H1 (cell line): ENCODE results near the gene LIMK2. TPM values are rescaled to one million over a fixed set of nuclear protein-coding genes. Genes with fewer than 3 reads are reported as not detected.

Experiments used
- CTCF ChIA-PET: fragments of 300-600 bp; sonication (Branson Sonifier 250); formaldehyde crosslinking; loops from one replicate; lab custom pipeline; 2021; ENCODE audit not compliant: partially characterized antibody; lab: Charles Lee
- POLR2A ChIA-PET: fragments of 300-600 bp; sonication (Branson Sonifier 250); formaldehyde crosslinking; loops from one replicate; lab custom pipeline; 2021; ENCODE audit warnings: inconsistent platforms; ENCODE audit not compliant: partially characterized antibody; lab: Charles Lee
- DNase-seq, 2 experiments: peaks; one replicate each; pipeline versions ENCODE4 v3.0.0 to v3.0.0-alpha.2; 2010 to 2022; ENCODE audit warnings: low spot score in 2 of 2, low read depth in 1 of 2, mixed read lengths in 1 of 2
- FAIRE-seq: peaks from 2 replicates; lab custom pipeline; 2011; peaks lifted over from hg19 to GRCh38; lab: Jason Lieb, UNC
- H2AFZ ChIP-seq: 2 replicates; pipeline ENCODE4 v1.8.1; 2012; ENCODE audit warnings: low read length, inconsistent platforms
- H2AK5ac ChIP-seq: 2 replicates; pipeline ENCODE4 v1.6.1; 2013; ENCODE audit warnings: low read depth, low read length
- H2BK120ac ChIP-seq: replicated peaks from 2 replicates; pipeline ENCODE3; 2013; ENCODE audit warnings: low read depth, low read length, inconsistent platforms
- H2BK12ac ChIP-seq: 2 replicates; pipeline ENCODE4 v1.6.1; 2013; ENCODE audit warnings: low read depth, low read length
- H2BK15ac ChIP-seq: 2 replicates; pipeline ENCODE4 v1.6.1; 2013; ENCODE audit warnings: low read length
- H2BK20ac ChIP-seq: 2 replicates; pipeline ENCODE4 v1.6.1; 2013; ENCODE audit warnings: low read length
- H2BK5ac ChIP-seq: 2 replicates; pipeline ENCODE4 v1.6.1; 2013; ENCODE audit warnings: low read depth, low read length
- H3K14ac ChIP-seq: 2 replicates; pipeline ENCODE4 v1.6.1; 2013; ENCODE audit warnings: inconsistent platforms; ENCODE audit not compliant: insufficient read length
- H3K18ac ChIP-seq: 2 replicates; pipeline ENCODE4 v1.6.1; 2013; ENCODE audit warnings: low read length; ENCODE audit errors: extremely low read depth
- H3K23ac ChIP-seq: 2 replicates; pipeline ENCODE4 v1.6.1; 2013; ENCODE audit warnings: inconsistent platforms; ENCODE audit not compliant: insufficient read length
- H3K23me2 ChIP-seq: 2 replicates; pipeline ENCODE4 v1.6.1; 2013; ENCODE audit warnings: low read depth, low read length
- H3K27ac ChIP-seq: 2 replicates; pipeline ENCODE4 v1.6.1; 2011; ENCODE audit warnings: low read depth, low read length, inconsistent platforms
- H3K27me3 ChIP-seq, 4 experiments: replicated peaks in 1 of 4; 1 replicate in 1 of 4; 2 replicates in 3 of 4; pipeline versions ENCODE4 v1.6.1 to v1.8.1; 2011 to 2013; ENCODE audit warnings: low read length in 3 of 4, mild to moderate bottlenecking in 3 of 4, inconsistent platforms in 2 of 4, mixed read lengths in 2 of 4, moderate library complexity in 1 of 4; ENCODE audit not compliant: control insufficient read depth in 3 of 4, insufficient read depth in 3 of 4; ENCODE audit errors: extremely low read depth in 1 of 4
- H3K36me3 ChIP-seq, 4 experiments: 2 replicates each; pipeline versions ENCODE4 v1.6.1 to v1.8.1; 2011 to 2013; ENCODE audit warnings: mild to moderate bottlenecking in 4 of 4, low read length in 3 of 4, moderate library complexity in 2 of 4, control low read depth in 1 of 4, inconsistent platforms in 1 of 4; ENCODE audit not compliant: insufficient read depth in 4 of 4, control insufficient read depth in 2 of 4
- H3K4ac ChIP-seq: replicated peaks from 2 replicates; pipeline ENCODE3; 2013; ENCODE audit warnings: low read length, low read depth, mixed read lengths, inconsistent platforms; ENCODE audit not compliant: insufficient read length
- H3K4me1 ChIP-seq, 4 experiments: replicated peaks in 1 of 4; 1 replicate in 1 of 4; 2 replicates in 3 of 4; pipeline versions ENCODE4 v1.6.1 to v1.8.1; 2011 to 2013; ENCODE audit warnings: low read length in 3 of 4, inconsistent platforms in 2 of 4, mixed read lengths in 1 of 4; ENCODE audit not compliant: insufficient read depth in 4 of 4, control insufficient read depth in 3 of 4
- H3K4me2 ChIP-seq, 2 experiments: 2 replicates each; pipeline versions ENCODE4 v1.6.1 to v1.8.1; 2011 to 2013; ENCODE audit warnings: low read depth in 2 of 2, low read length in 2 of 2, control low read depth in 1 of 2, inconsistent platforms in 1 of 2, mild to moderate bottlenecking in 1 of 2; ENCODE audit not compliant: insufficient read depth in 1 of 2
- H3K4me3 ChIP-seq, 4 experiments: fragments of 200-600, 300-600 bp in 1 of 4; sonication (generic), shearing (Covaris generic), sonication (Bioruptor Twin) in 1 of 4; 2 replicates each; pipeline versions ENCODE4 v1.5.1 to v1.8.1; 2011 to 2016; ENCODE audit warnings: low read length in 4 of 4, low read depth in 3 of 4, control low read depth in 2 of 4, inconsistent platforms in 2 of 4, mild to moderate bottlenecking in 2 of 4, mixed read lengths in 1 of 4, moderate library complexity in 1 of 4; ENCODE audit not compliant: insufficient read depth in 2 of 4; ENCODE audit errors: extremely low read depth in 1 of 4
- H3K56ac ChIP-seq: replicated peaks from 2 replicates; pipeline ENCODE3; 2013; ENCODE audit warnings: low read depth, mild to moderate bottlenecking, mixed read lengths, low read length, inconsistent platforms; ENCODE audit not compliant: insufficient read length
- H3K79me1 ChIP-seq: 2 replicates; pipeline ENCODE4 v1.6.1; 2013; ENCODE audit warnings: low read depth, low read length, control low read depth
- H3K79me2 ChIP-seq, 2 experiments: 2 replicates each; pipeline versions ENCODE4 v1.6.1 to v1.8.1; 2012 to 2013; ENCODE audit warnings: low read length in 2 of 2, mild to moderate bottlenecking in 2 of 2, inconsistent platforms in 1 of 2; ENCODE audit not compliant: insufficient read depth in 2 of 2, control insufficient read depth in 1 of 2
- H3K9ac ChIP-seq, 4 experiments: replicated peaks in 1 of 4; 1 replicate in 1 of 4; 2 replicates in 3 of 4; pipeline versions ENCODE4 v1.6.1 to v1.8.1; 2011 to 2013; ENCODE audit warnings: low read depth in 3 of 4, low read length in 3 of 4, control low read depth in 2 of 4, mild to moderate bottlenecking in 2 of 4, moderate library complexity in 2 of 4, inconsistent platforms in 1 of 4; ENCODE audit errors: extremely low read depth in 1 of 4
- H3K9me3 ChIP-seq, 2 experiments: 2 replicates each; pipeline versions ENCODE4 v1.6.1 to v1.8.1; 2012 to 2013; ENCODE audit warnings: mild to moderate bottlenecking in 2 of 2, moderate library complexity in 2 of 2, control low read depth in 1 of 2, inconsistent platforms in 1 of 2, low read depth in 1 of 2, low read length in 1 of 2, mixed read lengths in 1 of 2; ENCODE audit not compliant: insufficient read depth in 2 of 2
- H4K20me1 ChIP-seq, 2 experiments: replicated peaks in 1 of 2; 2 replicates each; pipeline versions ENCODE3 to v1.8.1; 2011 to 2013; ENCODE audit warnings: inconsistent platforms in 2 of 2, low read length in 2 of 2, mild to moderate bottlenecking in 1 of 2; ENCODE audit not compliant: insufficient read depth in 2 of 2, control insufficient read depth in 1 of 2
- H4K5ac ChIP-seq: 2 replicates; pipeline ENCODE4 v1.6.1; 2013; ENCODE audit warnings: low read length, low read depth, mixed read lengths, inconsistent platforms; ENCODE audit not compliant: insufficient read length
- H4K8ac ChIP-seq: 2 replicates; pipeline ENCODE4 v1.8.0; 2013; ENCODE audit warnings: mild to moderate bottlenecking, moderate library complexity, low read length, inconsistent platforms; ENCODE audit not compliant: insufficient read depth; ENCODE audit errors: extremely low read depth
- H4K91ac ChIP-seq: replicated peaks from 2 replicates; pipeline ENCODE3; 2013; ENCODE audit warnings: low read length, mixed read lengths, inconsistent platforms; ENCODE audit not compliant: insufficient read length
- CEBPB ChIP-seq: IDR thresholded peaks from 2 replicates; pipeline ENCODE4 v1.6.1; 2012; ENCODE audit warnings: low read depth, low read length
- EP300 ChIP-seq, 2 experiments: IDR thresholded peaks; 1 replicate in 1 of 2; 2 replicates in 1 of 2; pipeline ENCODE4 v1.6.1; 2011 to 2012; ENCODE audit warnings: low read depth in 2 of 2, low read length in 2 of 2, mild to moderate bottlenecking in 2 of 2, borderline replicate concordance in 1 of 2, inconsistent platforms in 1 of 2, moderate library complexity in 1 of 2
- EZH2 ChIP-seq: fragments of 200-600 bp; sonication (generic); IDR thresholded peaks from 2 replicates; pipeline ENCODE4 v1.7.1; 2012; ENCODE audit warnings: low read depth, mild to moderate bottlenecking, moderate library complexity, low read length, inconsistent platforms; ENCODE audit not compliant: severe bottlenecking
- KDM5A ChIP-seq: fragments of 200-600 bp; IDR thresholded peaks from 2 replicates; pipeline ENCODE4 v1.7.1; 2012; ENCODE audit warnings: mild to moderate bottlenecking, low read length, inconsistent platforms, mixed read lengths
- MAX ChIP-seq: IDR thresholded peaks from 2 replicates; pipeline ENCODE4 v1.6.1; 2012; ENCODE audit warnings: inconsistent platforms
- NANOG ChIP-seq: IDR thresholded peaks from 2 replicates; pipeline ENCODE4 v1.6.1; 2011; ENCODE audit warnings: low read length, low read depth, mild to moderate bottlenecking, inconsistent platforms; ENCODE audit not compliant: insufficient read depth, poor library complexity, severe bottlenecking
- POLR2A ChIP-seq, 2 experiments: IDR thresholded peaks; 1 replicate in 1 of 2; 2 replicates in 1 of 2; pipeline ENCODE4 v1.6.1; 2011; ENCODE audit warnings: low read depth in 2 of 2, low read length in 2 of 2, mild to moderate bottlenecking in 2 of 2; ENCODE audit errors: control extremely low read depth in 1 of 2
- RAD21 ChIP-seq, 2 experiments: IDR thresholded peaks in 1 of 2; conservative IDR thresholded peaks in 1 of 2; 2 replicates each; pipeline ENCODE4 v1.6.1; 2011; ENCODE audit warnings: low read depth in 2 of 2, low read length in 2 of 2, improper control_type of control experiment in 1 of 2, inconsistent platforms in 1 of 2, mild to moderate bottlenecking in 1 of 2, moderate library complexity in 1 of 2
- RBBP5 ChIP-seq: IDR thresholded peaks from 2 replicates; pipeline ENCODE4 v1.7.1; 2012; ENCODE audit warnings: low read depth, mild to moderate bottlenecking, inconsistent platforms, low read length, moderate library complexity, borderline replicate concordance
- SAP30 ChIP-seq: fragments of 300-600 bp; sonication (generic); IDR thresholded peaks from 2 replicates; pipeline ENCODE4 v1.7.1; 2012; ENCODE audit warnings: low read length, moderate library complexity, mild to moderate bottlenecking, inconsistent platforms; ENCODE audit not compliant: insufficient read depth, insufficient replicate concordance
- SP4 ChIP-seq: IDR thresholded peaks from 2 replicates; pipeline ENCODE4 v1.6.1; 2012; ENCODE audit warnings: low read length, inconsistent platforms
- TBP ChIP-seq: IDR thresholded peaks from 2 replicates; pipeline ENCODE4 v1.6.1; 2011; ENCODE audit warnings: low read depth, low read length, improper control_type of control experiment
- TEAD4 ChIP-seq: IDR thresholded peaks from 2 replicates; pipeline ENCODE4 v1.6.1; 2012; ENCODE audit warnings: low read depth, low read length, inconsistent platforms, mixed read lengths
- YY1 ChIP-seq: IDR thresholded peaks from 2 replicates; pipeline ENCODE4 v1.6.1; 2011; ENCODE audit warnings: low read depth, mild to moderate bottlenecking, low read length
- WGBS, 2 experiments: shearing (Covaris generic) in 1 of 2; methylation state at CpG; one replicate each; pipeline versions ENCODE4 v1.1.6 to v1.1.7; 2013 to 2015; ENCODE audit warnings: low lambda C conversion rate in 2 of 2, mixed read lengths in 2 of 2, inconsistent platforms in 1 of 2, low coverage in 1 of 2, missing lambda C conversion rate in 1 of 2; ENCODE audit not compliant: insufficient replicate concordance in 2 of 2, insufficient coverage in 1 of 2, insufficient read length in 1 of 2; ENCODE audit errors: extremely low coverage in 1 of 2, missing lambda C conversion rate in 1 of 2; 5-methylcytosine and 5-hydroxymethylcytosine counted together
- polyA plus RNA-seq, 7 experiments: library from polyadenylated mRNA; depleted of rRNA in 3 of 7; stranded (reverse) in 5 of 7; unstranded in 2 of 7; fragments of >200 nt in 5 of 7; fragments of 200-250 nt in 2 of 7; gene quantifications; 1 replicate in 5 of 7; 2 replicates in 1 of 7; 4 replicates in 1 of 7; pipeline versions ENCODE4 v1.2.1 to v1.2.3, GENCODE V29; 2011 to 2013; ENCODE audit warnings: missing spikeins in 2 of 7, mixed read lengths in 2 of 7
- total RNA-seq: library from RNA; stranded (reverse); fragmentation: NEBNext Ultra II Directional; extraction: Animal tissue kit (Norgen Biotek cat#: 25700); gene quantifications from 2 replicates; pipeline ENCODE4 v1.2.1, GENCODE V29; 2021

The LIMK2 gene
- total and polyA plus RNA-seq, 2 of the 8 experiments (the other 6 are each of a cell fraction or from before 2014, with no cell fraction given) = 13.2 to 37.6 TPM

GRCh38 chr22:31176923-31177322 lies 35.2 kb upstream of the LIMK2 start:
- no peak overlapping the region for H2AFZ ChIP-seq
- H3K56ac ChIP-seq = no peak overlapping the region
- no peak overlapping the region for H3K4me2 ChIP-seq
- H3K14ac ChIP-seq = no peak overlapping the region
- no peak overlapping the region for H2BK120ac ChIP-seq
- no peak overlapping the region for H4K91ac ChIP-seq
- DNase-seq (no peak), FAIRE-seq (no peak)
- H3K23me2 ChIP-seq = no peaks in the 10 kb centered on the region
- no peak overlapping the region for H2AK5ac ChIP-seq
- no peak overlapping the region for H2BK15ac ChIP-seq
- no peak overlapping the region for H3K18ac ChIP-seq
- H3K9me3 ChIP-seq = no peaks in the 10 kb centered on the region
- no peak overlapping the region for H4K8ac ChIP-seq
- no peak overlapping the region for H2BK5ac ChIP-seq
- no peak overlapping the region for H3K27ac ChIP-seq
- no peak overlapping the region for H3K4ac ChIP-seq
- peaks cover 0 to 2% of the 10 kb centered on the region in 2 experiments for H4K20me1 ChIP-seq
- no peak overlapping the region for H4K5ac ChIP-seq
- no peaks in the 10 kb centered on the region for H3K27me3 ChIP-seq
- no peak overlapping the region for H3K4me3 ChIP-seq
- 93% methylated on average over 1 of the region's 1 CpG; no CpG with 5 or more reads in 1 of the 2 experiments for WGBS, 2 experiments
- no peaks in the 10 kb centered on the region for H3K4me1 ChIP-seq
- POLR2A ChIA-PET = no interaction called here
- CTCF ChIA-PET = interaction anchor here (1.8 kb wide), 1 partner anchor 22 kb away, joined by 5 read pairs; no protein-coding TSS in a partner anchor
- no peak overlapping the region for H3K23ac ChIP-seq
- H3K9ac ChIP-seq = peak overlapping the region in 1 of 4 experiments; percentile 48; a peak in 1 of 7 replicates
- peaks cover 4% of the 10 kb centered on the region for H3K79me1 ChIP-seq
- no peaks in the 10 kb centered on the region for H3K36me3 ChIP-seq
- H2BK20ac ChIP-seq = no peak overlapping the region
- H3K79me2 ChIP-seq = no peaks in the 10 kb centered on the region; a peak in 1 of 4 replicates
- no peak overlapping the region for H2BK12ac ChIP-seq
- no peak for TF ChIP-seq EP300 (IDR thresholded peaks at IDR 0.05; ENCODE audit: borderline replicate concordance in 1 of 2, low read depth in 2 of 2, low read length in 2 of 2)
- TF ChIP-seq NANOG = no peak
- TF ChIP-seq CEBPB = no peak
- TF ChIP-seq TBP = no peak
- no peak for TF ChIP-seq EZH2
- no peak for TF ChIP-seq SAP30
- no peak for TF ChIP-seq YY1
- TF ChIP-seq SP4 = no peak
- TF ChIP-seq TEAD4 = no peak
- no peak for TF ChIP-seq POLR2A (IDR thresholded peaks at IDR 0.05; ENCODE audit: control extremely low read depth in 1 of 2, low read depth in 2 of 2, low read length in 2 of 2)
- TF ChIP-seq MAX = no peak
- TF ChIP-seq RBBP5 = no peak
- no peak for TF ChIP-seq RAD21 (IDR thresholded peaks at IDR 0.05 in 1 of 2, conservative IDR thresholded peaks at IDR 0.05 in 1 of 2; ENCODE audit: low read depth in 2 of 2, low read length in 2 of 2)
- TF ChIP-seq KDM5A = no peak
